GM12873 (cell line): Measurements from ENCODE around the gene MMP21.

Source experiments
- TF ChIP-seq, protein P1 (sequence below): IDR thresholded peaks from 2 replicates; pipeline ENCODE4 v1.5.1; 2012; ENCODE audit warnings: low read depth, mild to moderate bottlenecking, moderate library complexity, low read length, control low read depth; ENCODE audit not compliant: insufficient read depth; ENCODE audit errors: missing control alignments

MMP21 gene

DNA sequence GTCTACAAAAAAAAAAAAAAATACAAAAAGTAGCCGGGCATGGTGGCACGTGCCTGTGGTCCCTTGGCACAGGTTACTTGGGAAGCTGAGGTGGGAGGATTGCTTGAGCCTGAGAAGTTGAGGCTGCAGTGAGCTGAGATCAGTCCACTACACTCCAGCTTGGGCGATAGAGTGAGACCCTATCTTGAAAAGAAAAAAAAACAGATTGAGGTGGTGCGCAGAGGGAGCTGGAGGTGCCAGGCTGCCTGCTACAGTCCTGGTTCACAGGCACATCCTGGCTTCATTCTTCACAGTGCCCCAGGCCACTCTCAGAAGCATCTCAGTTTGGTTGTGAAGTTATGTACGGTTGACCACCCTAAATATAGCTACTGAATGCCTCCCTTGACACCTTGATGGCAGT is 4.8 kb downstream of the MMP21 start:
- TF ChIP-seq, protein P1, sequence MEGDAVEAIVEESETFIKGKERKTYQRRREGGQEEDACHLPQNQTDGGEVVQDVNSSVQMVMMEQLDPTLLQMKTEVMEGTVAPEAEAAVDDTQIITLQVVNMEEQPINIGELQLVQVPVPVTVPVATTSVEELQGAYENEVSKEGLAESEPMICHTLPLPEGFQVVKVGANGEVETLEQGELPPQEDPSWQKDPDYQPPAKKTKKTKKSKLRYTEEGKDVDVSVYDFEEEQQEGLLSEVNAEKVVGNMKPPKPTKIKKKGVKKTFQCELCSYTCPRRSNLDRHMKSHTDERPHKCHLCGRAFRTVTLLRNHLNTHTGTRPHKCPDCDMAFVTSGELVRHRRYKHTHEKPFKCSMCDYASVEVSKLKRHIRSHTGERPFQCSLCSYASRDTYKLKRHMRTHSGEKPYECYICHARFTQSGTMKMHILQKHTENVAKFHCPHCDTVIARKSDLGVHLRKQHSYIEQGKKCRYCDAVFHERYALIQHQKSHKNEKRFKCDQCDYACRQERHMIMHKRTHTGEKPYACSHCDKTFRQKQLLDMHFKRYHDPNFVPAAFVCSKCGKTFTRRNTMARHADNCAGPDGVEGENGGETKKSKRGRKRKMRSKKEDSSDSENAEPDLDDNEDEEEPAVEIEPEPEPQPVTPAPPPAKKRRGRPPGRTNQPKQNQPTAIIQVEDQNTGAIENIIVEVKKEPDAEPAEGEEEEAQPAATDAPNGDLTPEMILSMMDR: no peak

DNA sequence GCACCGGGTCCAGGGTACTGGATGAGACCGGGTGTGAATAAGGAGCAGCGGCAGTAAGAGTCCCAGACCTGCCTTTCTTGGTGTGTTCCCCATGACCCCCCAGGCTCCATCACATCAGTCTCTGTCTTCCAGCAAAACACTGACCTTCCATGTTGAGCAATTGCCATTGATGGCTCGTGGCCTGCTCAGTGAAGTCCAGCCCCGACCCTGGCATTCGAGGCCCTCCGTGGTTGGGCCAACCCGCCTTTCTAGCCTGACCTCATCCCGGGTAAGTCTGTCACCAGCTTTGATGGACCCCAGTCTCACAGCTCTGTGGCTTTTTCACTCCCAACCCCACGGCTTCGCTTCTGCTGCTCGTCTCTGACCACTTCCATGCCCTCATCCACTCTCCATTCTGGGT is 6.4 kb downstream of the MMP21 start:
- TF ChIP-seq, protein P1: no peak

DNA sequence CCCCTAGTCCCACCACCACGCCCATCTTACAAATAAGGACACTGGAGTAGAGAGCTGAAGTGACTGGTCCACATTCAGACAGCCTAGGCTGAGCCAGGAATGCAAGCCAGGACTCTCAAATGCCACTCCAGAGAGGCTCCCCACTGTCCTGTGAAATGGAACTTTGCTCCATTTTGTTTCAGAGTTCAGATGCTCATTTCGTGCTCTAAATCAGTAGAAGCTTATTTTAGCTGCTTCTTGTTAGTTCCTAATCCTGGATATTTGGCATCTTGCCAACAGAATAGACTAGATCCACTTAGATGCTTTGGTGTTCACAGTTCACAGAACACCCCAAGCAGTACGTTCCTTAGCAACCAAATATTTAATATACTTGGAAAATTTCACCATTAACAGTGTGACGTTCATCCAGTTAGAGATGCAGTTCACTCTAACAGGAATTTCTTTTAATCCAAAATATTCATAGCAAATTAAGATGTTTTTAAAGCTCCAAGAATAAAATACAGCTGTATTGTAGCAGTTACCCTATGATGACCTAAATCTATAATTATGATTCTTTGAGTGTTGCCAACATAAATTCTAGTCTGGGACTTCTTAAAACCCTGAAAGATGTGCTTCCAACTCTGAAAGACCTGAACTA is 7.3 kb downstream of the MMP21 start:
- TF ChIP-seq, protein P1: no peak

DNA sequence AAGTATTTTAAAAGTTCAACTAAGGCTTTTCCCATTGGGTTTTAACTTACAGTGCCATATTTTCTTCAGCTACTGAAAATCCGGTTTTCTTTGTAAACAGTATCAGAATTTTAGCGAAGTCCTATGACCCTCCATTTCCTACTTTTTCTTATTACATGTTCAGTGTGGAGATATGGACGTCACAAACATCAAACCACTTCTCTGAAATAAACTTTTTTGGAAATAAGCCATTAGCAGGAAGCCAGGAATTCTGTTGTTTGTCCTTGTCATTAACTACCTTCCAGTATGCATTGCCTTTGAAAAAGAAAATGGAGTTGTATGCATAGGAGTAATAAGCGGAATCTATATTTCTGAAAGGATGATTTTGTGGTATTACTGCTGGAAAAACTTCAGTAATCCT is 9.1 kb downstream of the MMP21 start:
- TF ChIP-seq, protein P1: no peak

DNA sequence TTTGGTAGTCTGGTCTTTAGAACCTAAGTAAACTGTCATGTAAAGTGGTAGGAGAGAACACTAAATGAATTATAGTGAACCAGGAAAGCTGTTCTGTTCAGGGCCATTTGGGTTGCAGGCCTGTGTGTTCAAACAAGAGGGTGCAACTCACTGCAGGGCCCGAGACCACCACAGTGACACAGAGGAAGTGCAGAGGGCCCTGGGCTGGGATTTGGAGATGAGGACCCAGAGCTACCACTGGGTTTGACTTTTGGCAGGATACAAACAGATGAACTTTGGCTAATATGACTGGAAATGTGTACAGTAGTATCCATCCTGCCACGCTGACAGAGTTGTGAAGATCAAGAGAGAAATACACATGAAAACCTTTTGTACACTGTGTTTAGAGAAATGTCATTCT is 9.8 kb downstream of the MMP21 start:
- TF ChIP-seq, protein P1: no peak

DNA sequence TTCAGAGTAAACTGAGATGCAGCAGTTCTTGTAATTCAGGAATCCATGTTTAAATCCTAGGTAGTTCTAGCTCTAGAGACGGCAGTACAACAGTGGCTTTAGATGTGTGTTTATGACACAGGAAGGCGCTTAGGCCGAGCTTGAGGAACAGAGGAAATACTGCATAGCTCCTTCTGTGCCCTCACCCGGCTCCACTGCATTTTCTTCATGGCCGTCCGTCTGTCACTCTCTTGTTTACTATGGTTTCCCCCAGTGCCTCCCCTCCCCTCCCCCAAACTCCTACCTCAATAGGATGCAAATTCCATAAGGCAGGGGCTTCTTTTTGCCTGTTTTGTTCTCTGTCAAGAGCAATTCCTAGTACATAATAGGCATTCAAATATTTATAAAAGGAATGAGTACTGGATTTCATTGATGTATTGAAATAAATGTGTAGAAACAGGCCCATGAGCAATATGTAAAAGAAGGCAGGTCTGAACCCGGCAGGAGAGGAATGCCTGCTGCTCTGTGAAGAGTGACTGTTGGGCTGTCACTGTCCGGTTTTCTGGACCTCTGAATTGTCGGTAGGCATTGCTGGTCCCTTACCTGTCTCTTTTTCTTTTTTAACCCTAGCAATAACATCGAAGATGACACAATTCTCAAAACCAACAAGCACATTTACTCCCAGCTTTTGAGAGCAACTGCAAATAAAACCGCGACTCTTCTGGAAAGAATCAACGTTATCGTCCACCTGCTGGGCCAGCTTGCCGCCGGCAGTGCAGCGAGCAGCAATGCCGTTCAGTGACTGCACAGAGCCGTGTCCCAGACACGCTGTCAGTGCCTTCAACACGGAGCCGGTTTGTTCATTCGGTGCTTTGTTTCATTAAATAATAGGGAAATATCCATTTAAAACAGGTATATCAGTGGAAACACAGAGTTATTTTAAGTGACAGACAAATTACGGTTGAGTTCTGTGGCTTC is 12.7 kb downstream of the MMP21 start:
- TF ChIP-seq, protein P1: no peak

DNA sequence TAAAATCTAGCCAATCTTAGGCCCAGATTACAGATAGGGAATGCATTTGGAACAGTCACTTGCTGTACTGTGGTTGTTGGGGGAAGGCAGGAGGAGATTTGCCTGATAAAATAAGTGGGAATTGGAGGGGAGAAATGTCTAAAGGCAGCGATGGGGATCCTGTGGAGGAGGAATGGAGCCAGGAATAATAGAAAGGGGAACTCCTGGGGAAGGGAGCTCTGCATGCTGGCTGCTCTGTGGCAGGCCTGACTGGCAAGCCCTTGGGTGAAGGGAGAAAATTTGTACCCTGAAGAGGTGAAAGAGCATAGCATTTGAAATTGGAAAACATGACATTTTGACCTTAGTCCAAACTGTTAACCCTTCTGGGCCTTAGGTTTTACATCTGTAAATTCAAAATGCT is 13.7 kb downstream of the MMP21 start:
- TF ChIP-seq, protein P1: no peak
